HCT116 (cell line): Measurements from ENCODE around the gene NCCRP1. TPM values are rescaled to one million over a fixed set of nuclear protein-coding genes. Genes with fewer than 3 reads are reported as not detected.

Experiments used
- ATAC-seq: fragments of 200-7000 bp; cut with Tn5 transposase; 2 replicates; pipeline ENCODE4 v1.9.1; 2020; ENCODE audit warnings: mild to moderate bottlenecking, moderate library complexity
- BruUV-seq: library from RNA; stranded (reverse); fragments of 400-500 nt; replicated peaks from 2 replicates; lab custom pipeline; 2021; lab: Mats Ljungman, UMichigan
- CTCF ChIA-PET: fragments of 300-600 bp; sonication (Branson Sonifier 250); formaldehyde crosslinking; loops from one replicate; lab custom pipeline; 2021; ENCODE audit warnings: antibody characterized with exemption; lab: Charles Lee
- POLR2A ChIA-PET: fragments of 300-600, 350-600 bp; sonication (Branson Sonifier 250); formaldehyde crosslinking; loops from one replicate; lab custom pipeline; 2021; ENCODE audit warnings: antibody characterized with exemption; lab: Charles Lee
- RAD21 ChIA-PET, 2 experiments: fragments of 300-600 bp; sonication (Branson Sonifier 250); formaldehyde crosslinking; loops; one replicate each; lab custom pipeline; 2023; ENCODE audit warnings: low total read pairs in 2 of 2; ENCODE audit not compliant: uncharacterized antibody in 2 of 2, unreplicated experiment in 2 of 2, low non-redundant PET in 1 of 2; lab: Charles Lee
- DNase-seq: peaks from one replicate; pipeline ENCODE4 v3.0.0-alpha.2; 2010; ENCODE audit warnings: low read depth, low spot score
- H2AFZ ChIP-seq: fragments of 200-600 bp; shearing (Covaris generic), sonication (generic); 2 replicates; pipeline ENCODE4 v1.6.1; 2017; ENCODE audit warnings: low read depth, mixed run types, mixed read lengths, antibody characterized with exemption, low read length; ENCODE audit not compliant: poor library complexity, severe bottlenecking
- H3K27ac ChIP-seq: 2 replicates; pipeline ENCODE4 v1.5.1; 2012; ENCODE audit warnings: low read depth, low read length
- H3K27me3 ChIP-seq: fragments of 200-600 bp; sonication (generic); 2 replicates; pipeline ENCODE4 v1.6.1; 2016; ENCODE audit warnings: mixed run types, low read length, mixed read lengths; ENCODE audit not compliant: insufficient read depth
- H3K36me3 ChIP-seq, 2 experiments: fragments of 200-500 bp in 1 of 2; fragments of 200-600 bp in 1 of 2; sonication (Bioruptor generic) in 1 of 2; sonication (generic) in 1 of 2; 2 replicates each; pipeline versions ENCODE4 v1.5.1 to v1.6.1; 2014 to 2016; ENCODE audit warnings: low read length in 2 of 2, inconsistent platforms in 1 of 2, mixed read lengths in 1 of 2, mixed run types in 1 of 2; ENCODE audit not compliant: insufficient read depth in 2 of 2, control insufficient read depth in 1 of 2
- H3K4me1 ChIP-seq, 2 experiments: fragments of 200-600 bp in 1 of 2; sonication (generic) in 1 of 2; 2 replicates each; pipeline versions ENCODE4 v1.5.1 to v1.6.1; 2012 to 2017; ENCODE audit warnings: low read length in 2 of 2, inconsistent platforms in 1 of 2, mild to moderate bottlenecking in 1 of 2, mixed read lengths in 1 of 2, mixed run types in 1 of 2, moderate library complexity in 1 of 2; ENCODE audit not compliant: insufficient read depth in 2 of 2, control insufficient read depth in 1 of 2
- H3K4me2 ChIP-seq: fragments of 200-600 bp; sonication (generic); 2 replicates; pipeline ENCODE4 v1.6.1; 2017; ENCODE audit warnings: mixed run types, low read length, mixed read lengths
- H3K4me3 ChIP-seq, 2 experiments: fragments of 200-600 bp in 1 of 2; sonication (generic) in 1 of 2; replicated peaks in 1 of 2; 2 replicates each; pipeline ENCODE4 v1.5.1; 2011 to 2016; ENCODE audit warnings: low read length in 2 of 2, control low read depth in 1 of 2, low read depth in 1 of 2, mild to moderate bottlenecking in 1 of 2, mixed read lengths in 1 of 2, mixed run types in 1 of 2
- H3K79me2 ChIP-seq: fragments of 200-600 bp; sonication (generic); 2 replicates; pipeline ENCODE4 v1.6.1; 2017; ENCODE audit warnings: mild to moderate bottlenecking, mixed run types, low read length, moderate library complexity, mixed read lengths; ENCODE audit not compliant: insufficient read depth
- H3K9ac ChIP-seq: fragments of 200-600 bp; sonication (generic); 2 replicates; pipeline ENCODE4 v1.6.1; 2016; ENCODE audit warnings: low read length, mixed read lengths
- H3K9me2 ChIP-seq: fragments of 200-600 bp; sonication (generic), shearing (Covaris generic); 2 replicates; pipeline ENCODE4 v1.6.1; 2017; ENCODE audit warnings: mixed run types, mild to moderate bottlenecking, moderate library complexity; ENCODE audit not compliant: insufficient read depth
- H3K9me3 ChIP-seq, 2 experiments: fragments of 200-500 bp in 1 of 2; fragments of 200-600 bp in 1 of 2; sonication (Bioruptor generic) in 1 of 2; sonication (generic) in 1 of 2; 2 replicates each; pipeline ENCODE4 v1.6.1; 2014 to 2017; ENCODE audit warnings: low read length in 2 of 2, mixed read lengths in 2 of 2, inconsistent platforms in 1 of 2, low read depth in 1 of 2, mild to moderate bottlenecking in 1 of 2, mixed run types in 1 of 2, moderate library complexity in 1 of 2; ENCODE audit not compliant: control insufficient read depth in 1 of 2, insufficient read depth in 1 of 2
- H4K20me1 ChIP-seq: fragments of 200-600 bp; sonication (generic), shearing (Covaris generic); 2 replicates; pipeline ENCODE4 v1.6.1; 2017; ENCODE audit warnings: mixed run types, mild to moderate bottlenecking, moderate library complexity; ENCODE audit not compliant: insufficient read depth
- CBX3 ChIP-seq: IDR thresholded peaks from 2 replicates; pipeline ENCODE4 v1.6.1; 2012; ENCODE audit warnings: low read depth
- EGR1 ChIP-seq: IDR thresholded peaks from 2 replicates; pipeline ENCODE4 v1.6.1; 2012; ENCODE audit warnings: low read depth
- FOSL1 ChIP-seq: IDR thresholded peaks from 2 replicates; pipeline ENCODE4 v1.6.1; 2012; ENCODE audit warnings: low read depth
- POLR2A ChIP-seq: IDR thresholded peaks from 2 replicates; pipeline ENCODE4 v1.7.0; 2011; ENCODE audit warnings: borderline replicate concordance; ENCODE audit not compliant: insufficient read depth, insufficient read length; ENCODE audit errors: extremely low read depth
- POLR2AphosphoS5 ChIP-seq: IDR thresholded peaks from 2 replicates; pipeline ENCODE4 v1.6.1; 2011; ENCODE audit warnings: mild to moderate bottlenecking, low read depth, low read length, moderate library complexity
- SP1 ChIP-seq: IDR thresholded peaks from 2 replicates; pipeline ENCODE4 v1.6.1; 2012; ENCODE audit warnings: low read depth
- TCF7L2 ChIP-seq: IDR thresholded peaks from 2 replicates; pipeline ENCODE4 v1.7.0; 2011; ENCODE audit warnings: borderline replicate concordance, inconsistent platforms; ENCODE audit not compliant: insufficient read depth, insufficient read length; ENCODE audit errors: extremely low read depth
- YY1 ChIP-seq: IDR thresholded peaks from 2 replicates; pipeline ENCODE4 v1.6.1; 2011; ENCODE audit warnings: low read length, low read depth, moderate library complexity, mild to moderate bottlenecking; ENCODE audit not compliant: insufficient replicate concordance; ENCODE audit errors: extremely low read depth
- intact Hi-C: fragments of 100-400 bp; cut with micrococcal nuclease; formaldehyde crosslinking; loops from 2 replicates; pipeline ENCODE4 v1.10.0; 2022
- total RNA-seq: library from RNA; stranded (reverse); gene quantifications from one replicate; pipeline ENCODE4 v1.2.1, GENCODE V29; 2021; ENCODE audit not compliant: unreplicated experiment
- TF ChIP-seq, protein P1 (sequence below): IDR thresholded peaks from 2 replicates; pipeline ENCODE4 v1.6.1; 2012; ENCODE audit warnings: low read depth
- TF ChIP-seq, protein P2 (sequence below): IDR thresholded peaks from 2 replicates; pipeline ENCODE4 v1.6.1; 2012
- TF ChIP-seq, protein P3 (sequence below), 3 experiments: fragments of 200-600 bp in 1 of 3; sonication (generic) in 1 of 3; IDR thresholded peaks in 2 of 3; conservative IDR thresholded peaks in 1 of 3; 2 replicates each; pipeline ENCODE4 v1.5.1; 2012 to 2017; ENCODE audit warnings: low read depth in 2 of 3, low read length in 2 of 3, antibody characterized with exemption in 1 of 3, borderline replicate concordance in 1 of 3, control low read depth in 1 of 3, mild to moderate bottlenecking in 1 of 3, mixed read lengths in 1 of 3, mixed run types in 1 of 3, moderate library complexity in 1 of 3; ENCODE audit not compliant: insufficient read depth in 1 of 3
- TF ChIP-seq, protein P4 (sequence below): IDR thresholded peaks from 2 replicates; pipeline ENCODE4 v1.6.1; 2012

The NCCRP1 gene
- total RNA-seq, 1 experiment from 2014 or later: 0.12 TPM

DNA sequence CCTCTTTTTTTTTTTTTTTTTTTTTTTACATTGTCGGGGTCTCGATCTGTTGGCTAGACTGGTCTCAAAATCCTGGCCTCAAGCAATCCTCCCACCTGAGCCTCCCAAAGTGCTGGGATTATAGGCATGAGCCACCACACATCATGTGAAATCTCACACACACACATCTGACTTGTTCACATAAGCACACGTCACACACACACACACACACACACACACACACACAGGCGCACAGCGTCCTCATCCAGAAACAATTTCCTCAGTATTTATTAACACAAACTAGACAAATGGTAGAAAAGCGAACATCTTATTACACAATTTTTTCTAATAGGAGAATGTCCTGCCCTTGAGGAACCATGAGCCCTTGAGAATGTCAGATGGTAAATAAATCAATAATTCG is 12.4 kb downstream of the NCCRP1 start:
- DNase-seq (no peak), ATAC-seq (no peak)
- H3K27me3 ChIP-seq: no peaks in the 10 kb centered on the region
- no peak overlapping the region for H2AFZ ChIP-seq
- H3K4me1 ChIP-seq: peaks cover 9 to 12% of the 10 kb centered on the region in 2 experiments; a peak in 3 of 4 replicates
- RAD21 ChIA-PET: no interaction called here
- H3K9me3 ChIP-seq: no peaks in the 10 kb centered on the region
- no peaks in the 10 kb centered on the region for H3K9me2 ChIP-seq
- POLR2A ChIA-PET: no interaction called here
- no TSS peak for BruUV-seq
- no peaks in the 10 kb centered on the region for H3K79me2 ChIP-seq
- intact Hi-C loops: no loop called here
- no peaks in the 10 kb centered on the region for H3K36me3 ChIP-seq
- no peak overlapping the region for H3K4me2 ChIP-seq
- no peaks in the 10 kb centered on the region for H4K20me1 ChIP-seq
- TF ChIP-seq, protein P1, sequence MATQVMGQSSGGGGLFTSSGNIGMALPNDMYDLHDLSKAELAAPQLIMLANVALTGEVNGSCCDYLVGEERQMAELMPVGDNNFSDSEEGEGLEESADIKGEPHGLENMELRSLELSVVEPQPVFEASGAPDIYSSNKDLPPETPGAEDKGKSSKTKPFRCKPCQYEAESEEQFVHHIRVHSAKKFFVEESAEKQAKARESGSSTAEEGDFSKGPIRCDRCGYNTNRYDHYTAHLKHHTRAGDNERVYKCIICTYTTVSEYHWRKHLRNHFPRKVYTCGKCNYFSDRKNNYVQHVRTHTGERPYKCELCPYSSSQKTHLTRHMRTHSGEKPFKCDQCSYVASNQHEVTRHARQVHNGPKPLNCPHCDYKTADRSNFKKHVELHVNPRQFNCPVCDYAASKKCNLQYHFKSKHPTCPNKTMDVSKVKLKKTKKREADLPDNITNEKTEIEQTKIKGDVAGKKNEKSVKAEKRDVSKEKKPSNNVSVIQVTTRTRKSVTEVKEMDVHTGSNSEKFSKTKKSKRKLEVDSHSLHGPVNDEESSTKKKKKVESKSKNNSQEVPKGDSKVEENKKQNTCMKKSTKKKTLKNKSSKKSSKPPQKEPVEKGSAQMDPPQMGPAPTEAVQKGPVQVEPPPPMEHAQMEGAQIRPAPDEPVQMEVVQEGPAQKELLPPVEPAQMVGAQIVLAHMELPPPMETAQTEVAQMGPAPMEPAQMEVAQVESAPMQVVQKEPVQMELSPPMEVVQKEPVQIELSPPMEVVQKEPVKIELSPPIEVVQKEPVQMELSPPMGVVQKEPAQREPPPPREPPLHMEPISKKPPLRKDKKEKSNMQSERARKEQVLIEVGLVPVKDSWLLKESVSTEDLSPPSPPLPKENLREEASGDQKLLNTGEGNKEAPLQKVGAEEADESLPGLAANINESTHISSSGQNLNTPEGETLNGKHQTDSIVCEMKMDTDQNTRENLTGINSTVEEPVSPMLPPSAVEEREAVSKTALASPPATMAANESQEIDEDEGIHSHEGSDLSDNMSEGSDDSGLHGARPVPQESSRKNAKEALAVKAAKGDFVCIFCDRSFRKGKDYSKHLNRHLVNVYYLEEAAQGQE: no peak
- TF ChIP-seq YY1: no peak
- TF ChIP-seq POLR2AphosphoS5: no peak
- TF ChIP-seq, protein P2, sequence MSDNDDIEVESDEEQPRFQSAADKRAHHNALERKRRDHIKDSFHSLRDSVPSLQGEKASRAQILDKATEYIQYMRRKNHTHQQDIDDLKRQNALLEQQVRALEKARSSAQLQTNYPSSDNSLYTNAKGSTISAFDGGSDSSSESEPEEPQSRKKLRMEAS: no peak
- TF ChIP-seq SP1: no peak
- no peak for TF ChIP-seq FOSL1
- no peak for TF ChIP-seq EGR1
- TF ChIP-seq, protein P3, sequence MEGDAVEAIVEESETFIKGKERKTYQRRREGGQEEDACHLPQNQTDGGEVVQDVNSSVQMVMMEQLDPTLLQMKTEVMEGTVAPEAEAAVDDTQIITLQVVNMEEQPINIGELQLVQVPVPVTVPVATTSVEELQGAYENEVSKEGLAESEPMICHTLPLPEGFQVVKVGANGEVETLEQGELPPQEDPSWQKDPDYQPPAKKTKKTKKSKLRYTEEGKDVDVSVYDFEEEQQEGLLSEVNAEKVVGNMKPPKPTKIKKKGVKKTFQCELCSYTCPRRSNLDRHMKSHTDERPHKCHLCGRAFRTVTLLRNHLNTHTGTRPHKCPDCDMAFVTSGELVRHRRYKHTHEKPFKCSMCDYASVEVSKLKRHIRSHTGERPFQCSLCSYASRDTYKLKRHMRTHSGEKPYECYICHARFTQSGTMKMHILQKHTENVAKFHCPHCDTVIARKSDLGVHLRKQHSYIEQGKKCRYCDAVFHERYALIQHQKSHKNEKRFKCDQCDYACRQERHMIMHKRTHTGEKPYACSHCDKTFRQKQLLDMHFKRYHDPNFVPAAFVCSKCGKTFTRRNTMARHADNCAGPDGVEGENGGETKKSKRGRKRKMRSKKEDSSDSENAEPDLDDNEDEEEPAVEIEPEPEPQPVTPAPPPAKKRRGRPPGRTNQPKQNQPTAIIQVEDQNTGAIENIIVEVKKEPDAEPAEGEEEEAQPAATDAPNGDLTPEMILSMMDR (IDR thresholded peaks at IDR 0.05 in 2 of 3, conservative IDR thresholded peaks at IDR 0.05 in 1 of 3; ENCODE audit: borderline replicate concordance in 1 of 3, insufficient read depth in 1 of 3, low read depth in 2 of 3, low read length in 2 of 3): no peak
- no peak for TF ChIP-seq POLR2A
- TF ChIP-seq, protein P4, sequence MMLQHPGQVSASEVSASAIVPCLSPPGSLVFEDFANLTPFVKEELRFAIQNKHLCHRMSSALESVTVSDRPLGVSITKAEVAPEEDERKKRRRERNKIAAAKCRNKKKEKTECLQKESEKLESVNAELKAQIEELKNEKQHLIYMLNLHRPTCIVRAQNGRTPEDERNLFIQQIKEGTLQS: no peak
- TF ChIP-seq TCF7L2: no peak
- TF ChIP-seq CBX3: no peak
- H3K9ac ChIP-seq: no peak overlapping the region
- H3K27ac ChIP-seq: no peak overlapping the region
- no peak overlapping the region for H3K4me3 ChIP-seq
- CTCF ChIA-PET: no interaction called here
